Activated gamma-delta T cell (primary cell): ENCODE measurements around the gene ZC3H7B.

Experiments used
- DNase-seq: peaks from one replicate; lab custom pipeline; 2025; lab: John Stamatoyannopoulos, UW

Gene ZC3H7B

DNA sequence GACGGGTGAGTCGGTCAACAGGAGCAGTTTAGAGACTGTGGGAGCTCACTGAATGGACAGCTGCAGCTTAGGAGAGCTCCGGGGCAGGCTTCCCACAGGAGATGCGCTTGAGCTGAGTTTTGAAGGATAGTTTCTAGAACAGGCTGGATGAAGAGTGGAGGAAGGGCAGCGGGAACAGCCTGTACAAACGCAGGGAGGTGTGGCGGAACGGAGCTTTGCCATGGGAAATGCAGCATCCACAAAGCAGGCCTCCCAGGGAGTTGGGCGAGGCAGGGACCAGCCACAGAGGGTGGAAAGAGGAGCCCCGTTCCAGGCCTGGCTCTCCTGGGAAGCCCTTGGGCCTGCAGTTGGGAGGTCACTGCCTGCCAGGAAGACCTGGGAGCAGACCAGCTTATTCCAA lies 53.7 kb downstream of the ZC3H7B start:
- no peak for DNase-seq

DNA sequence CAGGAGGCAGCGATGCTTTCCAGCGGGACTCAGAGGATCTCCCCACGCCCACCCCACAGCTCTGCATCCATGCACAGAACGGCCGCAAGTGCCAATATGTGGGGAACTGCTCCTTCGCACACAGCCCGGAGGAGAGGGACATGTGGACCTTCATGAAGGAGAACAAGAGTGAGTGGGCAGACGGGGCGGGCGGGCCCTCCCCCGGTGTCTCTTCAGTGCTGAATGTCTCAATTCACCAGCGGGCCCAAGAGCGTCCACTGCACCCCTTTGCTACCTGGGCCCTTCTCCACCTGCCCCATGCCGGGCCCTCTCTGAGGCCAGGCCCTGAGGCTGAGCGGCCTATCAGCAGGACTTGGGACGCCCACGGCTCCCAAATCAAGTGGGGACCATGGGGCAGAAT lies 54.6 kb downstream of the ZC3H7B start:
- DNase-seq, result no peak

DNA sequence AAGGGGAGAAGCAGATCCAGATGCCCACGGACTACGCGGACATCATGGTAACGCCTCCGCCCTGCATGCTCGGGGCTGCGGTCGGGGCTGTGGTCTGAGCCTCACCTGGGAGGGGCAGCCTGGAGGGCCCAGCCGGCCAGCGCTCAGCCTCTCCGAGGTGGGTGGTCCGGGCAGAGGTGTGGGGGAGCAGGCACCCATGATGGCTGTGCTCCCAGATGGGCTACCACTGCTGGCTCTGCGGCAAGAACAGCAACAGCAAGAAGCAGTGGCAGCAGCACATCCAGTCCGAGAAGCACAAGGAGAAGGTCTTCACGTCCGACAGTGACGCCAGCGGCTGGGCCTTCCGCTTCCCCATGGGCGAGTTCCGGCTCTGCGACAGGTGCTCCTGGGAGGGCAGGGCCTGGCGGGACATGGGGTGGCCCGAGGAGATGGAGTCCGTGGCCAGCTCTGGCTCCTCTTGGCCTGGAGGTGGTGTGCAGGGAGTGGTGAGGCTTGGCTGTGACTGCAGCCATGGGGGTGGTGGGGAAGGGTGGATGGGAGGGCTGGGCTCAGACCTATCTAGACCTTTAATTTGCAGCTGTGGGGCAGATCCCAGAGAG lies 55.2 kb downstream of the ZC3H7B start:
- no peak for DNase-seq

DNA sequence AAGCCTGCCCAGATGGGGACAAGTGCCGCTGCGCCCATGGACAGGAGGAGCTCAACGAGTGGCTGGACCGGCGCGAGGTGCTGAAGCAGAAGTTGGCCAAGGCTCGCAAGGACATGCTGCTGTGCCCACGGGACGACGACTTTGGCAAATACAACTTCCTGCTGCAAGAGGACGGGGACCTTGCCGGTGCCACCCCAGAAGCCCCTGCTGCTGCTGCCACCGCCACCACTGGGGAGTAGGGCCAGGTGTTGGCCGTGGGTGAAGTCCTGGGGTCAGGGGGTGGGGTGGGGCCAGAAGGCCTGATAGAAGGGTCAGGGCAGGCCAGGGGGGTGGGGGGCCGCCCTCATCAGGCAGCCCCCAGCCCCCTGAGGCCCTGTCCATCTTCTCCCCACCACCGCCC lies 55.9 kb downstream of the ZC3H7B start:
- DNase-seq, result no peak

DNA sequence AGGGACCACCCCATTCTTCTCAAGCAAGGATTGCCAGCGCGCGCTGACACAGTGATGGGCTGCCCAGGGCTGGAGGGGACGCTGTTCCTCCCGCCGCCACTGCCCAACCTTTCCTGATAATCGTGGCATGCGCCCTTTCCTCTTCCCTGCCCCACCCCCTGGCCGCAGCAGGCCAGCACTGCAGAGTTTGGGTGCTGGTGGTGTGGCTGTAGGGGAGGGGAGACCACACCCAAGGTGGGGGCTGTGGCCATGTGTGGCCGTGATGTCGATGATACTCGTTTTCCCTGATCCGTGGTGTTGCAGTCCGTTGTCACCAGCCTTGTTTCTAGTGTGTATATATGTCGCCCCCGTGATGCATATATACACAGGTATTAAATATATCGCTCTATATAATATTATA lies 57.6 kb downstream of the ZC3H7B start:
- DNase-seq, result no peak

GRCh38 chr22:41359376-41359775 lies 58.1 kb downstream of the ZC3H7B start:
- DNase-seq, result no peak

DNA sequence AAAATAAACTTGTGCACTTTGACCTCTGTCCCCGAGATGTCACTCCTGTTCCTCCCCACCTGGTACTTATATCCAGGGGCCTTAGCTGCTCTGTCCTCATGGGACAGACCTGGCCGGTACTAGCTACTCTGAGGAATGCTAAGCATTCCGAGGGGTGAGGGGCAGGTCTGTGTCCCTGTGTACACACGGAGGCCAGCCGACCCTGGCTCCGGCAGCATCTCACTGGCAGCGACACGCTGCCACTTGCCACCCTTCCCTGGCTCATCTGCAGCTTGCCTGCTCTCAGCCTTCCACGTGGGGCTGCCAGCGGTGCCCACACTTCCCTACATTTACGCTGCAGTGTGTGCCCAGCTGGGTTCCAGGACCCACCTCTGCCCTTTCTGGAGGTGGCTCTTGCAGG lies 58.8 kb downstream of the ZC3H7B start:
- DNase-seq, result no peak

DNA sequence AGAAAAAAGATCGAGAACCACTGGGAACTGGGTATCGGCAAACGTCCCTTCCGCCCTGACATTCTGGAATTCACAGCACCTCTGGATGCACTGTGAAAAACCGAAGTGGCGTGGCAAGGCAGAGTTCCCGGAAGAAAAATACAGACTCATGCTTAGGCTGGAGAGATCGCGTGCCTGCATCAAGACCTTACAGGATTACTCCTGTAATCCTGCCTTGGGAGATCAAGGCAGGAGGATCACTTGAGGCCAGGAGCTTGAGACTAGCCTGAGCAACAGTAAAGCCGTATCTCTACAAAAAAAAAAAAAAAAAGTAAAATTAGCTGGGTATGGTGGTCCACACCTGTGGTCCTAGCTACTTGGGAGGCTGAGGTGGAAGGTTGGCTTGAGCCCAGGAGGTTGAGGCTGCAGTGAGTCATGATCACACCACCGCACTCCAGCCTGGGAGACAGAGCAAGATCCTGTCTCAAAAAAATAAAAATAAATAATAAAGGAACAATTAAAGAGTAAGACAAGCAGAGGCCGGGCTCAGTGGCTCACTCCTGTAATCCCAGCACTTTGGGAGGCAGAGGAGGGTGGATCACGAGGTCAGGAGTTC lies 60.5 kb downstream of the ZC3H7B start:
- no peak for DNase-seq

DNA sequence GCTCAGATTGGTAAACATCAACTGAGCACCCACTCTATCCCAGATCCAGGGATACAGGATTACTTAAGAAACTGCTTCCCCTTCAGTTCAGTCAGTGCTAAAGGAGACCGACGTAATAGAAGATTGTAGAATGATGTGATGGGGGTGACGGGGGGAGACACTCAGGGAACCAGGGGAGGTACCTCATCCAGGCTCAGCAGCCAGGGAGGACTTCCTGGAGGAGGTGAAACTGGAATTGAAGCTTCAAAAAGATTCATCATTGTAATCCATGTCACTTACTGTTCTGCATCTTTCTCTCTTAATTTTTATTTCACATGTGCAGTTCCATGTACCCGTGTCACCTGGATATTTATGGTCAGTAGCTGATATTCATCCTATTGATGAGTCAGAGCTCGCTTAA lies 61.3 kb downstream of the ZC3H7B start:
- no peak for DNase-seq

GRCh38 chr22:41364233-41364632 lies 62.9 kb downstream of the ZC3H7B start:
- no peak for DNase-seq

GRCh38 chr22:41364955-41365354 lies 63.6 kb downstream of the ZC3H7B start:
- no peak for DNase-seq

DNA sequence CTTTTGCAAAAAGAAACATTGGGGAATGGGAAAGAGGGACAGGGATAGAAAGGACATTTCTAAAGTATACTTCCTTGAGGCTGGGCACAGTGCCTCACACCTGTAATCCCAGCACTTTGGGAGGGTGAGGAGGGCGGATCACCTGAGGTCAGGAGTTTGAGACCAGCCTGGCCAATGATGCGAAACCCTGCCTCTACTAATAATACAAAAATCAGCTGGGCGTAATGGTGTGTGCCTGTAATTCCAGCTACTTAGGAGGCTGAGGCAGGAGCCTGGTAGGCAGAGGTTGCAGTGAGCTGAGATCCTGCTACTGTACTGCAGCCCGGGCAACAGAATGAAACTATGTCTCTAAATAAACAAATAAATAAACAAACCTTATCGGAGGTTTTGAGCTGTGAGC lies 64.1 kb downstream of the ZC3H7B start:
- no peak for DNase-seq

- DNase-seq, result no peak
These were observed 65.2 kb downstream of the ZC3H7B start for GRCh38 chr22:41366323-41367029.

DNA sequence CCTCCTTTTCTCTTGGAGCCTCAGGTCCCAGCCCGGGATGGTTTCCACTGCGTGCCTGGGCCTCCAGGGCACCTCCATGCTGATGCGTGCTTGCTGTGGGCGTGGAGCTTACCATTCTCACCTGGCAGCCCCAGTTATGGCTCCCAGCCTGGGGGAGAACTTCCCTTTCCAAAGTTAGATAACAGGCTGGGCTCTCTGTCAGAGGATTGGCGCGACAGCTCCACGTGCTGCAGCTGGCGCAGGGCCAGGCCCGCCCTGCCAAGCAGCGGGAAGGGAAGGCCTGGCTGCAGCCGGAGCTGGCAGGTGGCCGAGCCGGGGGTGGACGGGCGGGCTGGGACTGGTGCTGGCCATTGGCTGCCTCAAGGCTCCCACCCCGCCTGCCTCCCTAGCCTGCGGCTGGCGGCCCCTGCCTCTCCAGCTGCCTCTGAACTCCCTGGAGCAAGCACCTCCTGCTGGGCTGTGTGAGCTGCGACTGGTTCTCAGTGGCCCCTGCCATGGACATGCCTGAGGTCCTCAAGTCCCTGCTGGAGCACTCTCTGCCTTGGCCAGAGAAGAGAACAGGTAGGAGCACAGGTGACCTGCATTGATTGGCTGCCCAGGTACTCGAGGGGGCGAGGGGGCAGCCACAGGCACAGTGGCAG lies 65.8 kb downstream of the ZC3H7B start:
- no peak for DNase-seq

GRCh38 chr22:41367680-41368542 lies 66.6 kb downstream of the ZC3H7B start:
- DNase-seq, result no peak

DNA sequence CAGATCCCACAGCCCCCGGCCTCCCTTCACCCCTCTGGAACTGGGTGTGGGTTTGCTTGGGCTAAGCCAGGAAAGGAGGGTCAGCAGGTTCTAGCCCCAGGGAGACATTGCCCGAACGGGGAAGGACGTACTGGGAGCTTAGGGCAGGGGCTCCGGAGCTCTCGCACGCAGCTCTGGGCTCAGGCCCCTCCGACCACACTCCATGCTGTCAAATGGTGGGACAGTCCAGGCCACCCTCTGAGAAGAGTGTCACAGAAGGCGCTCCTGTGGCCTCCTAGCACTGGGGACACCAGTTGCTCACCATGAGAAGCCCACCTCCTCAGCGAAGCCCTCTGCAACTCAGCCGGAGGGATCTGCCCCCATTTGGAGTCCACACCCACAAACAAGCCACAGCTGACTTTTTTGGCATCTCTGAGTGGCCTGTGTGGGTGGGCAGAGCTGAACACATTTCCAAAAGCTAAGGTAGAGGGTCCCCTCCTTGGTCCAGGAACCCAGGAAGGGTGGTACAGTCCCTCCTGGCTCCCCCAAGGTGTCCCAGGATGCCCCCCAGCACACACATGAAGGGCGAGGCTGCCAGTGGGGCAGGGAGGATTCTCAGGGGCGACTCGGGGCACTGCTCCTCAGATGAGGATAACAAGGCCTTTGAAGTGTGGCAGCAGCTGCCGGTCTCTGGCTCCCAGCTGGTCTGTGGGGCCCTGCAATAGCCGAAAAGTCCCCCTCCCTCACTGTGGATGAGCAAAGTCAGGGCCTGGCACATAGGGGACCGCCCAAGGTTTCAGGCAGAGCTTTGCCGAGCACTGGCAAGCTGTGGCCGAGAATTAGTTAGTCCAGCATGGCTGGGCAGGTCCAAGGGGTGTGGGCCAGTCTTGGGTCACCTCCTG lies 67.5 kb downstream of the ZC3H7B start:
- no peak for DNase-seq

- no peak for DNase-seq
These were observed 68.1 kb downstream of the ZC3H7B start for GRCh38 chr22:41369424-41369745.

GRCh38 chr22:41369837-41370236 lies 68.5 kb downstream of the ZC3H7B start:
- DNase-seq, result no peak

- no peak for DNase-seq
These were observed 76.5 kb downstream of the ZC3H7B start for GRCh38 chr22:41377846-41378245.

GRCh38 chr22:41380993-41381328 lies 79.6 kb downstream of the ZC3H7B start:
- no peak for DNase-seq

DNA sequence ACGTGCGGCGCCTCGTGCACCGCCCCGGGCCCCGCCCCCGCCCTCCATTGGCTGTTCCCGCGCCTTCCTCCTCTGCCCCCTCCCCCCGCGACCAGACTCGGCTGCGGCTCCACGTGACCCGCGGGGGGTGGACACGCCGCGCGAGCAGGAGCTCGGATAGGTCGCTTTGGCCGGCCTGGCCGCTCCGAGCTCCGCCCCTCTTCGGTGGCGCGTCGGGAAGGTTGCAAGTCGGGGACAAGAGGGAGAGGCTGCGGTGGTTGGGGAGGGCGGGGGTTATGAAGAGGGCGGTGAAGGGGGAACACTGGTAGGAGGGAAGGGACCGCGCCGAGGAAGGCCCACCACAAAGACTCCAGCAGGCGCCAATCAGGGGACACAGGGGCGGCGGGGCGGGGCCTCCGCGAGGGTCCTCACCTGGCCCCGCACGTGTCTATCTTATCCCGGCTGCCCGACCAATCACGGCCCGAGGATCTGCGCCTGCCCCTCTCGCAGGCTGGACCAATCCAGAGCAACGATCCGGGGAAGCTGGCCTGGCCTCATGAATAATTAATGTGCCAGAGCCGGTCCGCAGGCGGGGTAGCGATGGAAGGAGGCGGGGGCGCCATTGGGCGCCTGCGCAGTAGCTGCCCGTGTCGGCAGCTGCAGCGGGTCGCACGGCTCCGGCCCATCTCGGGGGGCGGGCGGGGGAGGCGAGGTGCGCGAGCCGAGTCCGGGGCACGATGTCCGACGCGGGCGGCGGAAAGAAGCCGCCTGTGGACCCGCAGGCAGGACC lies 80.2 kb downstream of the ZC3H7B start, which contains the start of gene TEF:
Gene TEF (plus strand): TSS at position 614 of the 769 bp plus-strand sequence. CDS start 103 bp downstream, at position 717.
- peak; percentile 98 for DNase-seq
